22Rv1 (cell line): ENCODE results near the gene NID2.
A peak's percentile ranks its signal among the peaks of the same experiment; 100 is the strongest.

Experiments
- H3K27ac ChIP-seq: fragments of 450-650 bp; 2 replicates; pipeline ENCODE4 v1.5.1; 2017
- ZFX ChIP-seq: fragments of 450-650 bp; IDR thresholded peaks from 2 replicates; pipeline ENCODE4 v1.6.1; 2017; ENCODE audit warnings: antibody characterized with exemption, borderline replicate concordance
- TF ChIP-seq, protein P1 (sequence below): fragments of 450-650 bp; IDR thresholded peaks from 2 replicates; pipeline ENCODE4 v1.5.1; 2017; ENCODE audit warnings: mild to moderate bottlenecking

The NID2 gene

DNA sequence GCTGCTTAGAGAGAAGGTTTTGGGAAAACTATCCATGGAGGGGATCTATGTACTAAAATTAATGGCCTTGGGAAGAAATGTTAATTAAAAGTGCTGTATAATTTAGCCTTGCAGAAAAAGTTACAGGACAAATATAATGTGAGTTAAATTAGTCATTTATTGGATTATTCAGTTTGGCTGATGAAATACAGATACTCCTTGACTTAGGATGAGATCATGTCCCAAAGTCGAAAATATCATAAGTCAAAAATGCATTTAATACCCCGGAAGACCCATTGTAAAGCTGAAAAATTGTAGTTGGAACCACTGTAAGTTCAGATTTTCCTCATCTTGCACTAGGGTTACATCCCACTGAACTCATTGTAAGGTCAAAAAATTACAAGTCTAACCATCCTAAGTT lies 69.8 kb downstream of the NID2 start:
- no peak for TF ChIP-seq ZFX
- TF ChIP-seq, protein P1, sequence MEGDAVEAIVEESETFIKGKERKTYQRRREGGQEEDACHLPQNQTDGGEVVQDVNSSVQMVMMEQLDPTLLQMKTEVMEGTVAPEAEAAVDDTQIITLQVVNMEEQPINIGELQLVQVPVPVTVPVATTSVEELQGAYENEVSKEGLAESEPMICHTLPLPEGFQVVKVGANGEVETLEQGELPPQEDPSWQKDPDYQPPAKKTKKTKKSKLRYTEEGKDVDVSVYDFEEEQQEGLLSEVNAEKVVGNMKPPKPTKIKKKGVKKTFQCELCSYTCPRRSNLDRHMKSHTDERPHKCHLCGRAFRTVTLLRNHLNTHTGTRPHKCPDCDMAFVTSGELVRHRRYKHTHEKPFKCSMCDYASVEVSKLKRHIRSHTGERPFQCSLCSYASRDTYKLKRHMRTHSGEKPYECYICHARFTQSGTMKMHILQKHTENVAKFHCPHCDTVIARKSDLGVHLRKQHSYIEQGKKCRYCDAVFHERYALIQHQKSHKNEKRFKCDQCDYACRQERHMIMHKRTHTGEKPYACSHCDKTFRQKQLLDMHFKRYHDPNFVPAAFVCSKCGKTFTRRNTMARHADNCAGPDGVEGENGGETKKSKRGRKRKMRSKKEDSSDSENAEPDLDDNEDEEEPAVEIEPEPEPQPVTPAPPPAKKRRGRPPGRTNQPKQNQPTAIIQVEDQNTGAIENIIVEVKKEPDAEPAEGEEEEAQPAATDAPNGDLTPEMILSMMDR, result no peak
- no peak overlapping the region for H3K27ac ChIP-seq

DNA sequence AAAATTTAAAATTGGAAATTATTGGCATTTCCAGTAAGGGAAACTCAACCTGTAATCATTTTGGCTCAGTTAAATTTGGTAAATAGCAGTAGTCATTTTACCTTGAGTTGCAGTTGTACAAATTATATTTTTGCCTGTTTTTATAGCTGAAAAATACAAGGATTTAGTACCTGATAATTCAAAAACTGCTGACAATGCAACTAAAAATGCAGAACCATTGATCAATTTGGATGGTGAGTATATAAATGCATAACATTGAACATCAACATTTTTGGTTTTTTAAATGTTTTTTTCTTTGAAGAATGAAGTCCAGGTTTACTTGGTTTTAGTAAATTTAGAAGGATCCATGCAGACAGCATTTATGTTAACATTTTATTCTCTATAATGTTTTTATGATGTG lies 70.5 kb downstream of the NID2 start:
- no peak for TF ChIP-seq ZFX
- TF ChIP-seq, protein P1, result no peak

DNA sequence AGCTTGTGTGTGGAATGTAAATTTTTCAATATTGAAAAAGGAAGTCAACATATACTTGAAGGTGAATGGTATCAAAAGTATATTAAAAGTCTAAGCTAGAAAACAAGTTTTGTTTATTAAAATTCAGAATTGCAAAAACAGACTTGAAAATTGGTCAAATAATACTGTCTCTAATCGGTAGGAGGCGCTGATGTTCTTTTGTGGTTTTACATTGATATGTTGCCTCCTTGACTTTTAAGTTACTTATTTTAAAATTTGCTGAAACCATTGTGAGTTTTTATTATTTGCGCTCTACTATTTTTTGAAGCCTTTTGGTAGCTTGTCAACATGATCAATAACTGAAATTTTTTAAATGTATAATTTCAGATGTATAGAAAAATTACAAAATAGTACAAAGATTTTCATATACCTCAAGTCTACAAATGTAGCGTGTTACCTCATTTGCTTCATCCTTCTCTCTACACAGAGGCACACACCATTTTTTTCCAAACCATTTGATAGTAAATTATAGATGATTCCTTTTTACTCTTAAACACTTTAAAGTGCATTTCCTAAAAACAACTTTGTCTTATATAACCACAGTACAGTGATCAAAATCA lies 72.6 kb downstream of the NID2 start:
- no peak overlapping the region for H3K27ac ChIP-seq
- no peak for TF ChIP-seq ZFX
- TF ChIP-seq, protein P1, result peak; percentile 88

More for the DNA sequence above, 70.5 kb downstream of the NID2 start:
- no peak overlapping the region for H3K27ac ChIP-seq

DNA sequence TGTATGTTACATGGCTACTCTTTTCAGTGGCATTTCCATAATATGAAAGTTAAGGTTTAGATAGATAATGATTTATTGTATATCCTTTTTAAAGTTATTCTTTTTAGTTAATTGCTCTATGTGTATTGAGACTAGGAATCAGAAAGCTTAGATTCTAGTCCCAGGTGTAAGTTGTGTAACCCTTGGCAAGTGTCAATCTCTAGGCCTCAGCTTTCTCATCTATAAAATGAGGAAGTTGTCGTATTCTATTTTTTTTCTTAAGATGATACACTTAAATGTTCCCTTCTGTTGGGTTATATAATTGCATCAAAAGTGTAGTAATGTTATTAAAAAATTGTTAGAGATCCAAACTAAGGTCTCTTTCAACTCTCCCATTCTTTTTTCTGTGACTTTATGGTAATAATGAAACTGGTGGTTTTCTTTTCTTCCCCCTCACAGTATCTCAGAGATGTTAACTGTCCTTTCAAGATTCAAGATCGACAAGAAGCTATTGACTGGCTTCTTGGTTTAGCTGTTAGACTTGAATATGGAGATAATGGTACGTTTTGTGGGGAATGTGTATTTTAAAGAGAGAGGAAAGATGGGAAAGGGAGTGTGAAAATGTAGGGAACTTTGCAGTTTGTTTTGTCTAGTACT lies 75.5 kb downstream of the NID2 start:
- no peak overlapping the region for H3K27ac ChIP-seq
- no peak for TF ChIP-seq ZFX
- TF ChIP-seq, protein P1, result no peak

DNA sequence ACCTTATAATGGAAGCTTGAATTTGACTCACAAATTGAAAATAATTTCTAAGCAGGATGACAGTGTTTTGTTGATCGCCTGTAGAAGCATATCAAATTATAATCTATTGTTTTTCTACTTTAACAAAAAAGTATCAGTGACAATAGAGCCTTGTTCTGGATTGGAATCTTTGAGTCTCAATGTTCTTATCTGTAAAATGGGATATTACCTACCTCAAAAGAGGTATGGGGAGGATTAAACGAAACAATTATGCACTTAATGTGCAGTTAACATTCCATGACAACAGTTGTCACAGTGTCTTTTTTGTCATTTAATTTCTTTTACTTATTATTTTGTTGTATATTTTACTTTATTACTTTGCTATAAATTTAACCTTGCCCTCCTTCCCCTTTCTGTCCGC lies 78.4 kb downstream of the NID2 start:
- TF ChIP-seq ZFX, result no peak
- TF ChIP-seq, protein P1, result no peak
- no peak overlapping the region for H3K27ac ChIP-seq

DNA sequence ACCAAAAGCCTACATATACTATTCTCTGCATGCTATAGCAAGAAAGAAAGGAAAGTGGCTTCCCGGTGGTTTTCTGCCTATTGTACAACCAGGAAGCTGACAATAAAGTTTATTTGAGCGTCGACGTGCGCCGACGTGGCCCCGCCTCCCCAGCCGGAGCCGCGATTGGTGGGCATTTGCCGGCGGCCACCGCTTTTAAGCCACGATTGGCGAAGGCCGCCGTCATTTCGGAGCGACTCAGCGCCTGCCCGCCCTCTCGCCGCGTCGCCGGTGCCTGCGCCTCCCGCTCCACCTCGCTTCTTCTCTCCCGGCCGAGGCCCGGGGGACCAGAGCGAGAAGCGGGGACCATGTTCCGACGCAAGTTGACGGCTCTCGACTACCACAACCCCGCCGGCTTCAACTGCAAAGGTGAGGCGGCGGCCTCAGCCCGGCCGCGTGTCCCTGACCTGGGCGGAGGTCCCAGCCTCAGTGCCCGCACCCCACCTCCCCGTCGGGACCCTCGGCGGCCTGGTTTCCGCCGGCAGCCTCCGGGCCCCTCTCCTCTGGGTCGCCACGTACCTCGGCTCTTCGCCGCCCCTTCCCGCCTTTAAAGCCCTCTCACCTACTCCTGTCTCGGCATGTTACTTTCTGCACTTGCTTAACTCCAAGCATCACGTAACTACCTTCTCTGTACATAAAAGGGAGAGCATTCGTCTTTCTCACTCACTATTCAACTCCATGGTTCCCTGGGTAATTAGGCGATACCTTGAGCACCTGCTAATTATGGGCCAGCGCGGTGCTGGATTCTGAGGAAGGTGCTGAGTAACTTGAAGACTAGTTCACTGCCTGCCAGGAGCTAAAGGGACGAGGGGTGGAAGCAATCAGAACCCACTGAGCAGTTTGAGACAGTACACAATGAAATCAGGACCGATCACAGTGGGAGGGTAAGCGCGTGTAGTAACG lies 79.3 kb downstream of the NID2 start, which contains the start of gene RTRAF:
RTRAF (plus strand) TSS at position 254 of the 942 bp plus-strand sequence; CDS start at position 348, 94 bp downstream.
- peak within 1 kb of the TSS; percentile 62 for H3K27ac ChIP-seq
- no peak for TF ChIP-seq ZFX
- TF ChIP-seq, protein P1, result no peak

DNA sequence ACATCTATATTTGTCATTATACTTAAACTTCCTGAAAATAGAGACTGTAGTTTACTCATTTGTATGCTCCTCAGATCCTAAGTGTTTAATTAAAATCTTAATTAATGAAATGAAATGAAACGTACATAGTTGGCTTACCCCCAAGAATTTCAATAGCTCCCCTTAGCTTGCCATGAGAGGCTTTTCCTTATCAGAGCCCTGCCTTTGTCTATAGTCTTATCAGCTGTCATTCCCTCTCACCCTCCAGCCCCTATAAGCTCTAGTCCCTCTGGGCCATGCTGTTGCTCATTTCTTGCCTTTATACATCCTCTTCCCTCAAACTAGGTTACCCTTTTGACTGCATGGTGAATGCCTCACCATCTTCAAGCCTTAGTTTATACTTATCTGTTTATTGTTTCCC lies 80.6 kb downstream of the NID2 start:
- TF ChIP-seq, protein P1, result no peak
- TF ChIP-seq ZFX, result no peak
- H3K27ac ChIP-seq, result no peak overlapping the region; the same call in 1 of the 2 replicates
